GM23338 (cell line): Measurements from ENCODE around the gene ARHGAP28. TPM values are rescaled to one million over a fixed set of nuclear protein-coding genes. Genes with fewer than 3 reads are reported as not detected.
A peak's percentile ranks its signal among the peaks of the same experiment; 100 is the strongest.

Experiments
- ATAC-seq: fragments of 200-7000 bp; cut with Tn5 transposase; 3 replicates; pipeline ENCODE4 v1.9.1; 2020
- DNase-seq: peaks from one replicate; pipeline ENCODE4 v3.0.0-alpha.2; 2015; ENCODE audit warnings: low spot score
- H2AFZ ChIP-seq: fragments of 200-600 bp; sonication (generic); 2 replicates; pipeline ENCODE4 v1.8.0; 2016; ENCODE audit warnings: antibody characterized with exemption, mild to moderate bottlenecking, moderate library complexity
- H3F3A ChIP-seq: fragments of 200-600 bp; sonication (generic); replicated peaks from 2 replicates; pipeline ENCODE4 v1.8.0; 2017; ENCODE audit warnings: antibody characterized with exemption, mixed run types, low read depth
- H3K27ac ChIP-seq: fragments of 200-600 bp; sonication (generic); 2 replicates; pipeline ENCODE4 v1.6.1; 2016; ENCODE audit warnings: low read depth
- H3K27me3 ChIP-seq: fragments of 200-600 bp; sonication (generic); 2 replicates; pipeline ENCODE4 v1.8.0; 2016; ENCODE audit warnings: mild to moderate bottlenecking, mixed run types, moderate library complexity; ENCODE audit not compliant: insufficient read depth
- H3K36me3 ChIP-seq: fragments of 200-600 bp; sonication (generic); 2 replicates; pipeline ENCODE4 v1.8.0; 2016; ENCODE audit warnings: mild to moderate bottlenecking; ENCODE audit not compliant: insufficient read depth
- H3K4me1 ChIP-seq: fragments of 200-600 bp; sonication (generic); 2 replicates; pipeline ENCODE4 v1.8.0; 2016; ENCODE audit warnings: mild to moderate bottlenecking, moderate library complexity; ENCODE audit not compliant: insufficient read depth
- H3K4me2 ChIP-seq: fragments of 200-600 bp; sonication (generic); 2 replicates; pipeline ENCODE4 v1.7.1; 2017; ENCODE audit warnings: mixed run types
- H3K4me3 ChIP-seq: fragments of 200-600 bp; sonication (generic); 2 replicates; pipeline ENCODE4 v1.6.1; 2016; ENCODE audit warnings: mixed run types
- H3K79me2 ChIP-seq: fragments of 200-600 bp; sonication (generic); replicated peaks from 2 replicates; pipeline ENCODE4 v1.8.0; 2017; ENCODE audit warnings: mild to moderate bottlenecking; ENCODE audit not compliant: insufficient read depth
- H3K9me2 ChIP-seq: fragments of 200-600 bp; sonication (generic); 2 replicates; pipeline ENCODE4 v1.8.0; 2017; ENCODE audit not compliant: insufficient read depth
- H4K20me1 ChIP-seq: fragments of 200-600 bp; sonication (generic); replicated peaks from 2 replicates; pipeline ENCODE4 v1.8.0; 2017; ENCODE audit warnings: mild to moderate bottlenecking; ENCODE audit not compliant: insufficient read depth
- H3K27ac Mint-ChIP-seq: 2 replicates; pipeline ENCODE4 v1.8.0; 2020; ENCODE audit warnings: inconsistent platforms, mild to moderate bottlenecking, moderate library complexity, mixed read lengths
- H3K27me3 Mint-ChIP-seq: 3 replicates; pipeline ENCODE4 v1.8.0; 2022; ENCODE audit warnings: low read depth, mild to moderate bottlenecking, moderate library complexity, mixed read lengths, inconsistent platforms; ENCODE audit not compliant: insufficient read depth, poor library complexity
- H3K36me3 Mint-ChIP-seq: 3 replicates; pipeline ENCODE4 v1.8.0; 2021; ENCODE audit warnings: low read depth, mild to moderate bottlenecking, inconsistent platforms, moderate library complexity, mixed read lengths
- H3K4me1 Mint-ChIP-seq: 3 replicates; pipeline ENCODE4 v1.8.0; 2020; ENCODE audit warnings: mild to moderate bottlenecking, inconsistent platforms, mixed read lengths
- H3K4me3 Mint-ChIP-seq: 3 replicates; pipeline ENCODE4 v1.8.0; 2021; ENCODE audit warnings: moderate library complexity, mild to moderate bottlenecking, inconsistent platforms, mixed read lengths
- H3K9me3 Mint-ChIP-seq: 3 replicates; pipeline ENCODE4 v1.8.0; 2020; ENCODE audit warnings: moderate library complexity, mild to moderate bottlenecking, inconsistent platforms, mixed read lengths
- CREB1 ChIP-seq: fragments of 250-450 bp; sonication (Bioruptor Pico); IDR thresholded peaks from 2 replicates; pipeline ENCODE4 v1.5.0; 2020; ENCODE audit warnings: low read depth, mild to moderate bottlenecking, moderate library complexity
- ETS1 ChIP-seq: IDR thresholded peaks from 2 replicates; pipeline ENCODE4 v1.6.1; 2016; ENCODE audit warnings: antibody characterized with exemption
- EZH2 ChIP-seq: fragments of 200-600 bp; sonication (generic); IDR thresholded peaks from one replicate; pipeline ENCODE4 v1.8.0; 2017; ENCODE audit warnings: antibody characterized with exemption, mild to moderate bottlenecking, low read depth; ENCODE audit not compliant: unreplicated experiment
- EZH2phosphoT487 ChIP-seq: fragments of 200-600 bp; sonication (generic); IDR thresholded peaks from one replicate; pipeline ENCODE4 v1.8.1; 2018; ENCODE audit warnings: antibody characterized with exemption; ENCODE audit not compliant: unreplicated experiment
- JUNB ChIP-seq: IDR thresholded peaks from one replicate; pipeline ENCODE4 v1.6.1; 2016; ENCODE audit warnings: antibody characterized with exemption; ENCODE audit not compliant: unreplicated experiment
- NANOG ChIP-seq: IDR thresholded peaks from 2 replicates; pipeline ENCODE4 v1.6.1; 2016; ENCODE audit warnings: antibody characterized with exemption, borderline replicate concordance
- POLR2AphosphoS5 ChIP-seq: IDR thresholded peaks from 2 replicates; pipeline ENCODE4 v1.6.1; 2016; ENCODE audit warnings: antibody characterized with exemption, low read depth
- STAT1 ChIP-seq: IDR thresholded peaks from one replicate; pipeline ENCODE4 v1.6.1; 2016; ENCODE audit warnings: antibody characterized with exemption; ENCODE audit not compliant: unreplicated experiment
- ZNF114 ChIP-seq: fragments of 250-450 bp; sonication (Bioruptor Pico); IDR thresholded peaks from 2 replicates; pipeline ENCODE4 v1.5.0; 2020; ENCODE audit warnings: mild to moderate bottlenecking, moderate library complexity
- ZNF331 ChIP-seq: fragments of 250-450 bp; sonication (Bioruptor Pico); IDR thresholded peaks from 2 replicates; pipeline ENCODE4 v1.5.0; 2020; ENCODE audit warnings: low read depth, mild to moderate bottlenecking, moderate library complexity
- polyA plus RNA-seq: library from polyadenylated mRNA; unstranded; fragments of >200 nt; fragmentation: Nextera tagmentation; extraction: Ambion mirVana; gene quantifications from 2 replicates; pipeline ENCODE4 v1.2.1, GENCODE V29; 2016
- total RNA-seq: library from RNA; depleted of rRNA; stranded (reverse); fragments of >200 nt; shearing (Covaris generic); gene quantifications from 2 replicates; pipeline ENCODE4 v1.2.3, GENCODE V29; 2014
- TF ChIP-seq, protein P1 (sequence below): fragments of 250-450 bp; sonication (Bioruptor Pico); IDR thresholded peaks from 2 replicates; pipeline ENCODE4 v1.5.0; 2020; ENCODE audit warnings: mild to moderate bottlenecking, moderate library complexity
- TF ChIP-seq, protein P2 (sequence below), 2 experiments: fragments of 200-600 bp in 1 of 2; sonication (generic) in 1 of 2; conservative IDR thresholded peaks; 2 replicates each; pipeline versions ENCODE4 v1.5.1 to v1.6.1; 2016 to 2017; ENCODE audit warnings: antibody characterized with exemption in 2 of 2, low read depth in 2 of 2, mild to moderate bottlenecking in 2 of 2, moderate library complexity in 1 of 2

Gene ARHGAP28
- total and polyA plus RNA-seq, 2 experiments from 2014 or later = 2.8 to 9.6 TPM

DNA sequence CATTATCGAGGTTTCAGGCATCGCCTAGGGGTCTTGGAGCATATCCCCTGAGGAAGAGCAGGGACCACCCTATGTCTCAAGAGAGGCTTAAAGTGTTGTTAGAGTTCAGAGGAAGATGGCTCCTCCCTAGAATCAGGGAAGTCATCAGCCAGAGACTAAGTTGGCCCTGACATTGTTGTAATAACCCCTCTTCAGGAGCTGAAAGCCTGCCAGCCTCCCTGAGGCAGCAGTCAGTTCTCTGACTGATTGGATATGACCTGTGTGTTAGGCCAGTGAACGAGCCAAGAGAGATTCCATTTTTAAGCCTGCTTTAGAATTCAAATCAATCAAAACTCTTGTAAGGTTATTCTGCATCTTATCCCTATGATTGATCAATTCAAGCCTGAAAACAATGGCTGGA is 34.9 kb downstream of the ARHGAP28 start:
- DNase-seq = no peak
- peaks cover 13% of the 10 kb centered on the region for H3K4me1 Mint-ChIP-seq
- TF ChIP-seq NANOG (no peak), ETS1 (no peak), ZNF331 (CRISPR knock-in tag) (no peak), CREB1 (no peak), STAT1 (no peak), ZNF114 (CRISPR knock-in tag) (no peak), EZH2phosphoT487 (no peak), EZH2 (no peak), POLR2AphosphoS5 (no peak), JUNB (no peak)
- TF ChIP-seq, protein P1, sequence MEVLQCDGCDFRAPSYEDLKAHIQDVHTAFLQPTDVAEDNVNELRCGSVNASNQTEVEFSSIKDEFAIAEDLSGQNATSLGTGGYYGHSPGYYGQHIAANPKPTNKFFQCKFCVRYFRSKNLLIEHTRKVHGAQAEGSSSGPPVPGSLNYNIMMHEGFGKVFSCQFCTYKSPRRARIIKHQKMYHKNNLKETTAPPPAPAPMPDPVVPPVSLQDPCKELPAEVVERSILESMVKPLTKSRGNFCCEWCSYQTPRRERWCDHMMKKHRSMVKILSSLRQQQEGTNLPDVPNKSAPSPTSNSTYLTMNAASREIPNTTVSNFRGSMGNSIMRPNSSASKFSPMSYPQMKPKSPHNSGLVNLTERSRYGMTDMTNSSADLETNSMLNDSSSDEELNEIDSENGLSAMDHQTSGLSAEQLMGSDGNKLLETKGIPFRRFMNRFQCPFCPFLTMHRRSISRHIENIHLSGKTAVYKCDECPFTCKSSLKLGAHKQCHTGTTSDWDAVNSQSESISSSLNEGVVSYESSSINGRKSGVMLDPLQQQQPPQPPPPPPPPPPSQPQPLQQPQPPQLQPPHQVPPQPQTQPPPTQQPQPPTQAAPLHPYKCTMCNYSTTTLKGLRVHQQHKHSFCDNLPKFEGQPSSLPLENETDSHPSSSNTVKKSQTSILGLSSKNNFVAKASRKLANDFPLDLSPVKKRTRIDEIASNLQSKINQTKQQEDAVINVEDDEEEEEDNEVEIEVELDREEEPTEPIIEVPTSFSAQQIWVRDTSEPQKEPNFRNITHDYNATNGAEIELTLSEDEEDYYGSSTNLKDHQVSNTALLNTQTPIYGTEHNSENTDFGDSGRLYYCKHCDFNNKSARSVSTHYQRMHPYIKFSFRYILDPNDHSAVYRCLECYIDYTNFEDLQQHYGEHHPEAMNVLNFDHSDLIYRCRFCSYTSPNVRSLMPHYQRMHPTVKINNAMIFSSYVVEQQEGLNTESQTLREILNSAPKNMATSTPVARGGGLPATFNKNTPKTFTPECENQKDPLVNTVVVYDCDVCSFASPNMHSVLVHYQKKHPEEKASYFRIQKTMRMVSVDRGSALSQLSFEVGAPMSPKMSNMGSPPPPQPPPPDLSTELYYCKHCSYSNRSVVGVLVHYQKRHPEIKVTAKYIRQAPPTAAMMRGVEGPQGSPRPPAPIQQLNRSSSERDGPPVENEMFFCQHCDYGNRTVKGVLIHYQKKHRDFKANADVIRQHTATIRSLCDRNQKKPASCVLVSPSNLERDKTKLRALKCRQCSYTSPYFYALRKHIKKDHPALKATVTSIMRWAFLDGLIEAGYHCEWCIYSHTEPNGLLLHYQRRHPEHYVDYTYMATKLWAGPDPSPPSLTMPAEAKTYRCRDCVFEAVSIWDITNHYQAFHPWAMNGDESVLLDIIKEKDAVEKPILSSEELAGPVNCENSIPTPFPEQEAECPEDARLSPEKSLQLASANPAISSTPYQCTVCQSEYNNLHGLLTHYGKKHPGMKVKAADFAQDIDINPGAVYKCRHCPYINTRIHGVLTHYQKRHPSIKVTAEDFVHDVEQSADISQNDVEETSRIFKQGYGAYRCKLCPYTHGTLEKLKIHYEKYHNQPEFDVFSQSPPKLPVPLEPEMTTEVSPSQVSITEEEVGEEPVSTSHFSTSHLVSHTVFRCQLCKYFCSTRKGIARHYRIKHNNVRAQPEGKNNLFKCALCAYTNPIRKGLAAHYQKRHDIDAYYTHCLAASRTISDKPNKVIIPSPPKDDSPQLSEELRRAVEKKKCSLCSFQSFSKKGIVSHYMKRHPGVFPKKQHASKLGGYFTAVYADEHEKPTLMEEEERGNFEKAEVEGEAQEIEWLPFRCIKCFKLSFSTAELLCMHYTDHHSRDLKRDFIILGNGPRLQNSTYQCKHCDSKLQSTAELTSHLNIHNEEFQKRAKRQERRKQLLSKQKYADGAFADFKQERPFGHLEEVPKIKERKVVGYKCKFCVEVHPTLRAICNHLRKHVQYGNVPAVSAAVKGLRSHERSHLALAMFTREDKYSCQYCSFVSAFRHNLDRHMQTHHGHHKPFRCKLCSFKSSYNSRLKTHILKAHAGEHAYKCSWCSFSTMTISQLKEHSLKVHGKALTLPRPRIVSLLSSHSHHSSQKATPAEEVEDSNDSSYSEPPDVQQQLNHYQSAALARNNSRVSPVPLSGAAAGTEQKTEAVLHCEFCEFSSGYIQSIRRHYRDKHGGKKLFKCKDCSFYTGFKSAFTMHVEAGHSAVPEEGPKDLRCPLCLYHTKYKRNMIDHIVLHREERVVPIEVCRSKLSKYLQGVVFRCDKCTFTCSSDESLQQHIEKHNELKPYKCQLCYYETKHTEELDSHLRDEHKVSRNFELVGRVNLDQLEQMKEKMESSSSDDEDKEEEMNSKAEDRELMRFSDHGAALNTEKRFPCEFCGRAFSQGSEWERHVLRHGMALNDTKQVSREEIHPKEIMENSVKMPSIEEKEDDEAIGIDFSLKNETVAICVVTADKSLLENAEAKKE (CRISPR knock-in tag) = no peak
- TF ChIP-seq, protein P2, sequence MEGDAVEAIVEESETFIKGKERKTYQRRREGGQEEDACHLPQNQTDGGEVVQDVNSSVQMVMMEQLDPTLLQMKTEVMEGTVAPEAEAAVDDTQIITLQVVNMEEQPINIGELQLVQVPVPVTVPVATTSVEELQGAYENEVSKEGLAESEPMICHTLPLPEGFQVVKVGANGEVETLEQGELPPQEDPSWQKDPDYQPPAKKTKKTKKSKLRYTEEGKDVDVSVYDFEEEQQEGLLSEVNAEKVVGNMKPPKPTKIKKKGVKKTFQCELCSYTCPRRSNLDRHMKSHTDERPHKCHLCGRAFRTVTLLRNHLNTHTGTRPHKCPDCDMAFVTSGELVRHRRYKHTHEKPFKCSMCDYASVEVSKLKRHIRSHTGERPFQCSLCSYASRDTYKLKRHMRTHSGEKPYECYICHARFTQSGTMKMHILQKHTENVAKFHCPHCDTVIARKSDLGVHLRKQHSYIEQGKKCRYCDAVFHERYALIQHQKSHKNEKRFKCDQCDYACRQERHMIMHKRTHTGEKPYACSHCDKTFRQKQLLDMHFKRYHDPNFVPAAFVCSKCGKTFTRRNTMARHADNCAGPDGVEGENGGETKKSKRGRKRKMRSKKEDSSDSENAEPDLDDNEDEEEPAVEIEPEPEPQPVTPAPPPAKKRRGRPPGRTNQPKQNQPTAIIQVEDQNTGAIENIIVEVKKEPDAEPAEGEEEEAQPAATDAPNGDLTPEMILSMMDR (conservative IDR thresholded peaks at IDR 0.05; ENCODE audit: low read depth in 2 of 2) = no peak

More for the DNA sequence above, 34.9 kb downstream of the ARHGAP28 start:
- no peaks in the 10 kb centered on the region for H3F3A ChIP-seq
- no peaks in the 10 kb centered on the region for H3K27me3 ChIP-seq
- Mint-ChIP-seq H3K27ac (no peak overlapping the region), H3K27me3 (no peaks in the 10 kb centered on the region), H3K36me3 (no peaks in the 10 kb centered on the region), H3K9me3 (no peaks in the 10 kb centered on the region), H3K4me3 (no peak overlapping the region)
- H4K20me1 ChIP-seq = no peaks in the 10 kb centered on the region
- peak overlapping the region; percentile 3; the same call in 1 of the 2 replicates for H2AFZ ChIP-seq
- no peaks in the 10 kb centered on the region for H3K9me2 ChIP-seq
- peak; percentile 39; the same call in 1 of the 3 replicates for ATAC-seq
- no peak overlapping the region for H3K27ac ChIP-seq
- no peaks in the 10 kb centered on the region for H3K79me2 ChIP-seq
- H3K4me2 ChIP-seq = no peak overlapping the region
- H3K36me3 ChIP-seq = no peaks in the 10 kb centered on the region
- no peak overlapping the region for H3K4me3 ChIP-seq
- H3K4me1 ChIP-seq = peaks cover 4% of the 10 kb centered on the region; the same call in 1 of the 2 replicates
